SIG-M5 treated with dmso at 0.1 percent for 504 hours (cell line): Measurements from ENCODE around the gene LRCH1.

Experiments used
- DNase-seq: peaks from one replicate; lab custom pipeline; 2025; ENCODE audit not compliant: unreplicated experiment; lab: John Stamatoyannopoulos, UW

The LRCH1 gene

DNA sequence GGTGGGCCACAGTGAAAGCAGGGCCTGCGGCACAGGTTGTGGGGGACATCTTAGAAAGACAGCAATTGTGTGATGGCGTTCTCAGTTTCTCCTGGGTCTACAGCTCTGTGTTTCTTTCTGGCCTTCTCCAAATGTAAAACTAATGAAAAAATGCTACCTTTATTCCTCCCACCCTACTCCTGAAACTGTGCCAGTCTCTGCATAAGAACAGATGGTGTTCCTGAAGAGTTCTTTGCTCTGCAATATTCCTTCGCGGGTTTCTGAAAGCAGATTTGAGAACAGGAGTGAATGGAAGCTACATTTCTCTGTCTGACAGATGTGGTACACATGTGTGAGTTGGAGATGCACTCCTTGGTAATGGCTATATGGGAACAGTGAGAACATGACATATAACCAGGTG lies 18.0 kb upstream of the LRCH1 start:
- DNase-seq: no peak

DNA sequence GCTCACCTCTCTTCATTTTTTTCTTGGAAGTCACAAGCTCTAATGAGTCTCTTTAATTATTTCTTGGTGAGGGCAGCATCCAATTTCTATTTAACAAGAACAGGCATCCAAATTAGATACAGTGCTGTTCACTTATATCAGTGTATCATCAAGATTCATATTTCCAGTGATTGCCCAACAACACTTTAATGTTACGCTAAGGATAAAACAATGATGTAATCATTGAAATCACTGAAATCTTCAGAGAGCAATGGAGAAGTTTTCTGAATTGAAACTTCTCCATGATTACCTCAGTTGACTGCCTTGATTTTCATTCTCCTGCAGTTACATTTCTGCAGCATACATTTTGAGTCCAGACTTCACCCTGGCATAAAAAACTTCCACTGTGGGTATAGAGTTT lies 17.1 kb upstream of the LRCH1 start:
- DNase-seq: no peak

GRCh38 chr13:46536341-46536740 lies 16.6 kb upstream of the LRCH1 start:
- DNase-seq: no peak

DNA sequence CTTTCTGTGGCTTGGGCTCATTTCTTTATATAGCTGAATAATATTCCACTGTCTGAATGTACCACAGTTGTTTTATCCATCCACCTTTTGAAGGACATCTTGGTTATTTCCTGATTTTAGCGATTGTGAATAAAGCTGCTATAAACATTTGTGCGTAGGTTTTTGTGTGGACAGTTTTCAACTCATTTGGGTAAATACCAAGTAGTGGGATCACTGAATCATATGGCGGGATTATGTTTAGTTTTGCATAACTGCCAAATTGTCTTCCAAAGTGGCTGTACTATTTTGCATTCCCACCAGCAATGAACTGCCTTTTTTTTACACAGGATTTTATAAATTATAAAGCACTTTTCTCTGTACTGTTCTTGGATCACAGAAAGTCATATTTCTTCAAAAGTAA lies 13.7 kb upstream of the LRCH1 start:
- no peak for DNase-seq

- DNase-seq: no peak
Measured at GRCh38 chr13:46541210-46541609, 11.8 kb upstream of the LRCH1 start.

DNA sequence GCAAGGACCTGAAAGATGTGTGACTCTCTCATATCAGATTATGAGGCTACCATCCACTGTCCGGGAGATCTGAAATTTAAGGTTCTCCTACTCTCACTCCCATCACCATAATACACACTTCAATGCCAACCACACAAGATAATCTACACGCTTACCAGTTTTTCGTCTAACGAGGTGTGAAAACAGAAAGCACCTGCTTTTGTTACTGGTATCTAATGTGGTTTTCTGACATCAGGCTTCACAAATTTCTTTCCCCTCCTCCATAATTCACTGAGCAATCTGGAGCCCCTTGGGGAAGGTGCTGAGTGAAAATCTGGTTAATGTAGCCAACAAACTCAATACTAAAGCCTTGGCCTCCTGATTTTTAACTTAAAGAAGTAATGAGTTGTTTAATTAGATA lies 10.1 kb upstream of the LRCH1 start:
- no peak for DNase-seq

DNA sequence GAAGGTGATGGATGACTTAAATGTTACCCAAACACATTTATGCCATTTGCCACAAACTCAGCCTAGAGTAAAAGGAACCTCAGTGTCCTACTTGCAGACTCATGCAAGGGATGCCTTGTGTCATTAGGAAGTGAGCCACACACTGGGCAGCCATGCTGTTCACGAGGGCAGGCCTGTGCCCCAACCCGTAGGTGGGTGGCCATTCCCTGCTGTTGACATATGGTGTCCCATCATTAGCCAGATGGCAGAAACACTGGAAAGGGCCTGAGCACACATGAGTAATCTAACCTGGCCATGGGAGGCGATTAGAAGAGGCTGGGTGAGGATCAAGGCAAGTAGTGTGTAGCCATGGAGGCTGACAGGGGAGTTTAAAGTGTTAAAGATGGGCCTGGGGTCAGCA lies 9.7 kb upstream of the LRCH1 start:
- no peak for DNase-seq

GRCh38 chr13:46544208-46544607 lies 8.8 kb upstream of the LRCH1 start:
- DNase-seq: no peak

DNA sequence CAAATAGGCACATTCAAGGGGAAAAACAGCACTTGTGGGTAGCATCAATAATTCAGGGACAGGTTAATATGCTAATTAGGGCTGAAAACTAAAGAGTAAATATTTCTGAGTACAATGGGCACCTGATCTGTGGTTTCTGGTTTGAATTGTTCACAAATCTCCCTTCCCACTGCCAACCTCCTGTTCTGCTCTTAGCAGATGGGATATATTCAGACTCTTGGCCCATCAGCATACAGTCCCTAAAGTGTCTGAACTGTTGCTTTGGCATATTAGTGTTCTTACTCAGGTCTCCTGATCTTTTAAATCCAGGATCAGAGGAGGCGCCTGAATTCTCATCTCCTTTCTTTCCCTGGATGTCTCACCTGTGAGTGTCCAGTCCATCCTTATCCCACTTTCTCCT lies 8.2 kb upstream of the LRCH1 start:
- DNase-seq: no peak

GRCh38 chr13:46546084-46546768 lies 6.7 kb upstream of the LRCH1 start:
- DNase-seq: no peak

- DNase-seq: no peak
Measured at GRCh38 chr13:46550822-46551221, 2.1 kb upstream of the LRCH1 start.

DNA sequence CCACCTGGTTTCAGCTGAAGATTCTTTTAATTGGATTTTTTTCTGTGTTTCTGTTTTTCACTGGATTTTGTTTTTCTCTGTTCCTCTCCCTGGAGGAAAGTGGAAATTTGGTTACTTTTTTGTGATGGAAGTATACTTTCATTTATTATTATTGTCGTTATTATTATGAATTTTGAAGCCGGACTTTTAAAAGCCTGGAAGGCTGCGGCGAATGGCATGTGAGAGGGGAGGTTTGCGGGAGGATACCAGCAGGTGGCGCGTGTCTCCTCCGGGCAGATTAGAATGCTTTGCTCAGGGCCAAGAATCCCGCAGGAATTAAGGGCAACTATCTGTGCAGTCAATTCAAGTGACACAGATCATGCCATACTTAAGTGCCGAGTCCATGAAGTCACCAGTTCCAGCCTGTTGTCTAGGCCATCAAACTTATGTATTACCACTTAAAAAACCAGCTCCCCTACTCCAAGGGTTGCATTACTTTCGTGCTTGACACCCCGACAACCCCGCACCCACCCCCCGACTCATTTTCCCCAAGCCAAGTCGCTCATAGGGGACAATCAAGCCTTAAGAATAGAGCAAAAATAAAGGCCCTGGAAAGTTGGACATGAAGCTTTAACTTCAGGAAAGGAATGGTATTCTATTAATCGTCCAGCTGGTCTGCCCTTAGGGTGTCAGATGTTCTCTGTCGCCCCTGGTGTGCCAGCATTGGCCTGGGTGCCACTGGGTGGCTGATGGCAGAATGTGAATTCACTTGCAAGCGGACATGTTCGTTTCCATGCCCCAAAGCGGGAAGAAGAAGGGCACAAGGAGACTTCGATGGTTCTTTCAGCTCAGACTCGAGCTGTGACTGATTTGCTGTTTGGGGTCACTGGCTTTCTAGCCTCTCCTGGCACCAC lies 1.3 kb upstream of the LRCH1 start:
- DNase-seq: peak; percentile 72

DNA sequence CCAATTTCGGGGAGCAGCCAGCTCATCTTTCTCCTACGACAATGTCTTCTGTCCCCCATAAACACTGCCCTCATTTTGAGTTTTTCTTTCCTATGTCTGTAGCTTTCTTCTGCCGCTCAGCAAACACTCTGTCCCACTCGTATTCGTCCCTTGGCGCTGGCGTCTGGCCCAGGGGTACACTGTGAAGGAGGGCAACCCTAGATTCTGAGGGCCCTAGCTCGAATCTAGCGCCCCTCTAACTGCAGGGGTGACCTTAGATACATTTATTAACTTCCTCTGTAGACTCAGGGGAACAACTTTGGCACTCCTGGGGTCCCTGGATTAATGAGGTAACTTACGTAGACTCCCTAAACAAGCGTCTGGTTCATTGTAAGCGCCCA lies 677 bp upstream of the LRCH1 start:
- no peak for DNase-seq

- DNase-seq: no peak
Measured at GRCh38 chr13:46553521-46553885, 533 bp downstream of the LRCH1 start.

DNA sequence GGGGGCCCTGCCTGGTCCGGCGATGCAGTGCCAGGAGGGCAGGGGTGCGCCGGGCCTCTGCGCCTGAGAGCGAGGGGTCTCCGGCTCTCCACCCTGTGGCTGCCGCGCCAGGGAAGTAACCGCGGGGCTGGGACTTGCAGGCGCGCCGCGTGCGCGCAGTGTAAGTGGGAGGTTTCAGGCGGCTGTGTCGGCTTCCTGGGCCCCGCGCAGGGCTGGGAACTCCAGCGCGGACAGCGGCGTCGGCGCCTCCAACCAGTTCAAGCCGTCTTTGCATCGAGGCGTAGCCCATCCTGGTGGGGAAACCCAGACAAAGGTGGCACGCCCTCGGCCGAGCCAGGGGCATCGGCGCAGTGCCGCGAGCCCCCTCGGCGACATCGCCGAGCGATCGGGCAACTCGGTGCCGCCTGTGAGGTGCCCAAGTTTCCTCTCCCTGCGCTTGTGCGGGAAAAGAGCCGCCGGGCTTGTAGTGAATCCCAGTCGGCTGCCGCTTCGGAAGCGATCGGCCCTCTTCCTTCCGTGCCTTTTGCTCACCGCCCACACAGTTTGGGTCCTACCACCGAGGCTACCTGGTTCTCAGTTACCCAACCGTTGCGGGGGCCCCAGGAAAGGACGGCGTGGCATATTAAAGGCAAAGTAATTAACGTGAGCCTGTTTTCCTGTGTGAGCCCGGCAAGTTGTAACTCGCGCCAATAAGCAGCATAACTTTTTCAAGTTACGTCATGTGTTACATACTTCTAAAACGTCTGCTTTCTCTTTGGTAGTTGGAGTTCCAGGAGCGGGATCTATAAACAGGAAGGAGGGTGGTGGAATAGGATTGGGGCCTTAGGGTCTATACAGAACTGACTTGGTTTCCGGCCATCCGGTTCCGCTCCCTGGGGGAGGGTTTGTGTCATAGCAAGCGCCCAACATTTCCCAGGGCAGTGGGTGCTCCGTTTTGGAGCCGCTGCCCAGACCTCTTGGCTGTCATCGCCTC lies 1.2 kb downstream of the LRCH1 start:
- DNase-seq: peak; percentile 95

GRCh38 chr13:46554951-46555350 lies 2.0 kb downstream of the LRCH1 start:
- DNase-seq: no peak

- DNase-seq: no peak
Measured at GRCh38 chr13:46555722-46556417, 2.9 kb downstream of the LRCH1 start.

DNA sequence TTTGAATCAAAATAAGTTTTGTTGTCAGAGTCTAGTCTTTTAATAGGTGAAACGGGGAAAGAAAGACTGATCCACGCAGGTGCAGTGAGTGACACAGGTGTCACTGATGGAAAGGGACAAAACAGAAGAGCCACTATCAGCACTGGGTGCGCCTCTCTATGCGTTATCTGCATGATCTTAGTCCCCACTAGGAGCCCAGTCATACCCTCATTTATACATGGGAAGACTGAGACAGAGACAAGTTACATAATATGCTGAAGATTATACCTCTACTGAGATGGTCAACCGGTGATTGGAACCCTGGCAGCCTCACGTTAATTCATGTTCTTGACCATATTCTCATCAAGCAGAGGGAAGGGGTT lies 3.4 kb downstream of the LRCH1 start:
- DNase-seq: no peak

GRCh38 chr13:46559272-46559805 lies 6.4 kb downstream of the LRCH1 start:
- no peak for DNase-seq

GRCh38 chr13:46560778-46561177 lies 7.8 kb downstream of the LRCH1 start:
- DNase-seq: no peak

DNA sequence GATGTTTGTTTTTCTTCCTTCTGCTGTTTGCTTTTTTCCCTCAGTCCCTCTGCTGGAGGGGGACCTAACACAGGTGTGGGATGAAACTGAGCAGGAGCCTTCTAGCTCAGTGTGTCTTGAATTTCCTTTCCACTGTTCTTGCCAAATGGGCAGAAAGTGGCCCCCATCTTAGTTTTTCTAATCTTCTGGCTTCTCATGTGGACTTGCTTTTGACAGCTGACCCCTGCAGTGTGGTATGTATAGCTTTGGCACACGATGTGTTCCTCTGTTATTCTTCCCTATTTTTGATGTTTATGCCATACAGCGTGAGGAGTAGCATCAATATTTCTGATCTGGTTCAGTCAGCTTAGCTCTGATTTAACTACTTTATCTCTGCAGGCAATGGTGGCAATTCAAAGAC lies 8.3 kb downstream of the LRCH1 start:
- DNase-seq: no peak
